Activated CD4-positive, alpha-beta T cell treated with anti-CD3 and anti-CD28 coated beads, Interleukin-10, Interleukin-2, amounts not matched to agents 100 ng/mL and 50 ng/mL, durations not matched to agents 16 hours and 8 hours (primary cell): Measurements from ENCODE around the gene GALNT4.

Source experiments
- DNase-seq: peaks from one replicate; pipeline ENCODE4 v3.0.0-alpha.2; 2020

Gene GALNT4

GRCh38 chr12:89490922-89491321 is 33.7 kb downstream of the GALNT4 start:
- DNase-seq = no peak

- DNase-seq = no peak
Observed at GRCh38 chr12:89486264-89486663, 38.3 kb downstream of the GALNT4 start.

GRCh38 chr12:89484470-89484869 is 40.1 kb downstream of the GALNT4 start:
- DNase-seq = no peak

- no peak for DNase-seq
Observed at GRCh38 chr12:89481213-89481914, 43.2 kb downstream of the GALNT4 start.

- no peak for DNase-seq
Observed at GRCh38 chr12:89479982-89480381, 44.6 kb downstream of the GALNT4 start.

GRCh38 chr12:89477633-89478279 is 46.8 kb downstream of the GALNT4 start:
- peak; percentile 33 for DNase-seq

- DNase-seq = no peak
Observed at GRCh38 chr12:89476904-89477595, 47.5 kb downstream of the GALNT4 start.

- DNase-seq = peak; percentile 8
Observed at GRCh38 chr12:89476232-89476631, 48.4 kb downstream of the GALNT4 start.

- peak; percentile 9 for DNase-seq
Observed at GRCh38 chr12:89475203-89475990, 49.2 kb downstream of the GALNT4 start.

GRCh38 chr12:89474615-89475014 is 50.0 kb downstream of the GALNT4 start:
- peak; percentile 47 for DNase-seq
